Stimulated activated CD4-positive, alpha-beta T cell treated with anti-CD3 and anti-CD28 coated beads, Interleukin-15, amount 100 ng/mL, for 48 hours (primary cell): ENCODE results near the gene MSANTD3.
"Not testable (repeated sequence)": the region's sequence is repeated elsewhere in the genome, so short reads cannot be mapped to it uniquely, and the experiment has no call there.

ENCODE experiments used
- DNase-seq, 2 donors: peaks; one replicate each; pipeline ENCODE4 v3.0.0-alpha.2; 2020; ENCODE audit warnings: low read depth in 2 of 2

The MSANTD3 gene

GRCh38 chr9:100428871-100429654 lies 2.1 kb downstream of the MSANTD3 start:
- DNase-seq, result no peak

DNA sequence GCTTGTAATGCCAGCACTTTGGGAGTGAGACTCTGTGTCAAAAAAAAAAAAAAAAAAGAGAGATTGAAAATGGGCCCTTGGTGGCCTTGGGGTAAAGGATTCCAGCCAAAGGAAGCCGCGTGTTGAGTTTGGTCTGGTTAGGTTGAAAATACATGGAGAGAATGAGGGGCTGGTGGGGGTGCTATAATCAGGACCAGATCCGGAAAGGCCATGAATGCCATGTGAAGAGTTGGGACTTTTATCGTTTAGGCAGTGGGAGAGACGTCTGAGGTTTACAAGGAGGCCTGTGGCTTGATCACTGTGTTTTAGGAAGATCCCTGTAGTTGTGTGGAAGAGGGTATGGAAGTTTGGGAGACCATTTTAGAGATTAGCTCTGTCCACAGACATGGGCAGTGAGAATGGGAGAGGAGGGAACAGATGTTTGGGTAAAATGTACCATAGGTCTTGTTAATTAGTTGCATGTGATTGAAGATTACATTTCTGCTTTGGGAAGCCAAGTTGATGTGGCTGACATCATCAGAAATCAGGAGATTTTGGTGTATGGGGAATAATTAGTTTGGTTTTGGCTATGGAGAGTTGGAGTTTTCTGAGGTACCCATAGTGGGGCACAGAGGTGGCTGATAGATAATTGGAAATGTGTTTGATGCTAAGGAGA lies 3.5 kb downstream of the MSANTD3 start:
- DNase-seq, result no peak

DNA sequence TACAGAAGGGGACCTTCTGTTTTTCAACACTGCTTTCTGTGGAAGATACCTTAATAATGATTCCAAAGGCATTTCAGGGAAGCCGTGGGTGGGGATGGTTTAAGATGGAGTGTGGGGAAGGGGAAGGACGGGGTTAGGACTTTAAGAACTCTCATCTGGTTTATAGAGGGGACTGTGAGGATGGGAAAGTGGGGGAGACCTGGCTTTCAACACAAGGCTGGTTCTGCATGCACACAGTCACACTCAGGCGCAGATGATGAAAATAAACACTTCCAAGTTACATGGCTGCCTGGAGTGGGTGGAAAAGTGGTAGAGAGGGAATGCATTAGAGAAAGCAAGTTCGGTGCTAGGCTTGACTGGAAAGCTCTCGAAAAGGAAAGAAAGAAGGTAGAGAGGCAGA lies 4.9 kb downstream of the MSANTD3 start:
- DNase-seq, result no peak

DNA sequence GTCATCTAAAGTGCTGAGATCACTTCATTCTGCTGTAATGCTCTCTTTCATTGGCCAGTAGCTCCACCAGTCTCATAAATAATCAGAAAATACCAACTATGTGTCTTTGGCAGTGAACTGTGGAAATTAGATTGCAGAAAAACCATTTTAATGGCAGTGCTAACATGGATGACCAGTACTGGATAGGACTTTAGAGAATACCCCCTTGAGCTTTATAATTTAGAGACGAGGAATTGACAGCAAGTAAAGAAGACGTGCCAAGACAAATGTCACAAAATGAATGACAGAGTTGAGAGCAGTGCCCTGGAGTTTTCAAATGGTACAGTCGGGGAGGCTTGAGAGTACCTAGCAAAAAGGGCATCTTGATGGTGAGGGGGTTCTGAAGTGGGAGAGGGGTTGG lies 5.8 kb downstream of the MSANTD3 start:
- no peak for DNase-seq

DNA sequence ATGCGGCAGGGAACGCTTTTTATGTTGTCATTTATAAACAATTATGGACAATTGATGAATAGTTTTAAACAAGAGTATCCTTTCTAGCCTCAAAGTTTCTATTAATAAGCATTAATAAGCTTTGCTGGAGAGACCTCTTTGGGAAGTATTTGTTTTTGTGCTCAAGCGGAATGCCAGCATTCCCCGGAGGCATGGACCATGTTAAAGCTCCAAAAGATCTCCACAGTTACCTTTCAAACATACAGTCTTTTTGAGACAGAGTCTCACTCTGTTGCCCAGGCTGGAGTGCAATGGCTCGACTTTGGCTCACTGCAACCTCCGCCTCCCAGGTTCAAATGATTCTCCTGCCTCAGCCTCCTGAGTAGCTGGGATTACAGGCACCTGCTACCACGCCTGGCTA lies 9.6 kb downstream of the MSANTD3 start:
- DNase-seq, result no peak

DNA sequence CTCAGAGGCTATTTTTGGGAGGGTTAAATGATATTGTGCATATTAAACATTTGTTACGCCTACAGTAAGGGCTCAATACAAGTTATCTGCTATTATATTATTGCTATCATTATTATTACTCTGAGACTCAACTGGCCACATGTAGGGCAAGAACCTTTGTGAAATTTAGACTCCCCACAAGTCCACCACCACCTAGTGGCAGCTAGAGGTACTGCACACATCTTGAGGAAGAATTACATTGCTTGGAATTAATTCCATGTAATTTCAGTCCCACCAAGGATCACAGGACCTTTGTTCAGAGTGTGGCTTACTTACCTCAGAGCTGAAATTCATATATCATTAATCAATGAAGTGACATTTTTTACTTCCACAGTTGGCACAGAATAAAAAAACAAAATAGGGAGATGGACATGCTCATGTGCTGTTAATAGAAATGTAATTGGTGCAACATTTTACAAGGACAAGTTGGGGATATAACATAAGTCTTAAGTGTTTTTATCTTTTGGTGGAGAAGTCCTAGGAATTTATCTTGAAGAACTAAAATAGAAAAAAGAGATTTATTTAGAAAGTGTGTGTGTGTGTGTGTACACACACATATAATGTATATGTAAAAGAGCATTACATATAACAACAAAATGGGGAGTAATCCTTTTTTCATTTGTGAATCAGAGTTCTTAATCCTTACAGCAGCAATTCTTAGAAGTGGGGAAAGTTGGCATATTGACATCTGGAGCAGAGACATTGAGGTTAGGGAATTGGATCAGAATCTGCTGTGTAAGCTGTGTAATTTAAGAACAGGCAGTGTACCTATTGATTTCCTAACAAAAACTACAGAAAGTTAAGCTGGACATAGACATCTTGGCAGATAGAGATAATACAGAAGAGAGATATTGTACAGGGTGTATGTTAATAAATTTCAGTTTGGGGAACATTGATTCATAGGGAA lies 11.2 kb downstream of the MSANTD3 start:
- peak; percentile 22 to 57 for DNase-seq

DNA sequence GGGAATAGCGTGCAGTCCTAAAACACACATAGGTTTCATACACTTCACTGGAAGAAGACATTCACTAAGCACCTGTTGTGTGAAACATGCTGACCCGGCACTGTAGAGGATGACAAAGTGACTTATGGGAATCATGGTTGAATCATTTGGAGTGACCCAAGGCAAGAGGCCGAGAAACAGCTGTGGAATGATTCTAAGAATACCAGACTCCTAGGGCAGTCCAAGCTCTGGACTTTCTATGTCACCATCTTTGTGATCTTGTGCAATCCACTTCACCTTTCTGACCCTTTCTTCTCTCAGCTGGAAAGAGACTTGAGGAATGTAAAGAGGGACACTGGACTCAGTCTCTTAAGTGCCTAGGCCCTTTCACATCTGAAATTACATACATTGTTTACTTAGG lies 13.1 kb downstream of the MSANTD3 start:
- no peak for DNase-seq

DNA sequence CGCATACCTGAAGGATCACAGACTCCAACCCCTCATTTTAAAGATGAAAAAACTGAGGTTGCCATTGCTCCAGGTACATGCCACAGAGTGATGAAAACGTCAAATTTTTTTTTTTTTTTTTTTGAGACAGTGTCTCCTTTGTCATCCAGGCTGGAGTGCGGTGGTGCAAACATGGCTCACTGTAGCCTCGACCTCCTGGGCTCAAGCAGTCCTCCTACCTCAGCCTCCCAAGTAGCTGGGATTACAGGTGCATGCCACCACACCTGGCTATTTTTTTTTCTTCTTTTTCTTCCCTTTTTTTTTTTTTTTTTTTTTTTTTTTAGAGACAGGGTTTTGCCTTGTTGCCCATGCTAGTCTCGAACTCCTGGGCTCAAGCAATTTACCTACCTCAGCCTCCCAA lies 13.5 kb downstream of the MSANTD3 start:
- DNase-seq, result not testable (repeated sequence)

- DNase-seq, result no peak
These were observed 15.0 kb downstream of the MSANTD3 start for GRCh38 chr9:100441911-100442361.

DNA sequence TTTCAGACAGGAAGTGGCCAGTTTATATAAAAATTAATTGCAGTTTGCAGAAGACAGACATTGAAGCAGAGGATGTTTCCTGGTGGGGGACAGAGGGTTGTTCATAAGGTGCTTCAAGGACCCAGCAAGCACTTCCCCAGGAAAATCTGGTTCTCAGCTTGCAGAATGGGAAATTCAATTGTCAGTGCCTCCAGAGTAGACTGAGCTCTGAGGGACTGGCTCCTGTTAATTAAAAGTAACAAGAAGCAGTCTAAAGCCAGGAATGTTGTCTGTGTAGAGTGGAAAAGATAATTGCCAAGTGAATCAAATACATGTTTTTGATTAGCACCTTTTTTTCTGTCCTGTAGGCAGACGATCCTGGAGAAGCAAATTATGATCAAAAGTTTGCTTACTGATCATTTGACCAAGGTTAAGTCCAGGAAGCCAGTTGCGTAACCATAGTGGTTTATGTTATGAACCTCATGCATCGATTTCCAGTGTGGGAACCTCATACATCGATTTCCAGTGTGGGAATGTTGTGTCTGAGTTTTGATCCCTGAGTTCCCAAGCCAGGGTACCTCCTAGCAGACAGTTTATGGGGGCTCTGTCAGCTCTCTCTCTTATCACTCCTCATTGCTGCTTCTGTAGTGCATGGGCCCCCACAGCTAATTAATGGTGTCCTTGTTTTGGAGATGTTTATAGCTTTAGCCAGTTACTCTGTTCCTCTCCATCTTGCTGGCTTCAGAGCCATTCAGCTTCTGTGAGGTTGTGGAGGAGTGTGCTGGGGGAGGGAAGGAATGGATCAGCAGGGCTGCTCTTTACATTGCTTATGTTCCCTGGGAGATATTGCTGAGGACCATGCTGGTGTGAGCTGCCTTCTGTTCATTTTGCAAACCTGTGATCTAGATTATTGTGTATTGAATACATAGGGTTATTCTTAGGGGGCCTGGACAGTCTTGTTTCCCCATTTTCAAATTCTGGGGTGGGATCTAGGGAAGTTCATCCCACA lies 17.1 kb downstream of the MSANTD3 start:
- no peak for DNase-seq

GRCh38 chr9:100445161-100445902 lies 18.4 kb downstream of the MSANTD3 start:
- no peak for DNase-seq

DNA sequence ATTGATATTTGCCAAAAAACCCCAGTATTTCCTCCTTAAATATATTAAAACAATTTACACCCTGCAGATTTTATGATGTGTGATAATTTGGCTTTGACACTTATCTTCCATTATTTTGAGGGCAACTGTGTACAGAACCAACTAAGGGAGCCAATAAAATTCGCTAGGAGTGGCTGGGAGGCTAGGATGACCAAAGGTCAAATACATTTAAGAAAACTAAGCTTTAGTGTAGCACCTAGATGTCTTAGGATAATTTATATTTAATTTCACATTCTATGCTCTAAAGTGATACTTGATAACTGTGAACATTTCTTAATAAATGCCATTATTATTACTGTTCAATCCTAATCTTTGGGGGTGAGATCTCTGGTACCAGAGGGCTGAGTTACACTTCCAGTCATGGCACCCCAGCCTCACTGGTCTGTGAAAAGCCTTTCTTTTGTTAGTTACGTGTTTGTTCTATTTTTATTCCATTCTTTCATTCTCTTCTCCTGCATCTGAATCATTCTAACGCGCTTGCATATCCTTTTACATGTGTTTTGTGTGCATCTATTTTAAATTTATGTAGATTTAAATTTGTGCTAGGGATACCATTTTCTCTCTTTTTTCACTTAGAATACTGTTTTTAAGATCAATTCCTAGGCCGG lies 19.1 kb downstream of the MSANTD3 start:
- DNase-seq, result no peak

DNA sequence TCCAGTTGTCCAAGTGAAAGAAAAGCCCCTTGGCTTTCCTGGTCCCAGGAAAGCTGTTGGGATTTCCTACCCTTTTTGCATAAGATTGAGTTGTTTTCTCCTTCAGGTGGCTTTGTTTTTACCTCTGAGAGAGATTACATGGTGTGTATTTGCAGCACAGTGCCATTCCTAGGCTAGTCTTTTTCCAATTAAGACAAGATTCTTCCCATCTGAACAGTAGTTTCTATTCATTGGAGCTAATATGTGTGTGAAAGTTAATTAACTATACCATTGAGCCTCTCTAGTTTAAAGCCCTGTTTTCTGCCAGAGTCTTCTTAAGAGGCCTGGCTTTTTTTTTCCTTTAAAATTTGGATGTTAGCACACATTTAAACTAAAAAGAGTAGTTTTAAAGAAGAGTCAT lies 20.1 kb downstream of the MSANTD3 start:
- DNase-seq, result no peak

DNA sequence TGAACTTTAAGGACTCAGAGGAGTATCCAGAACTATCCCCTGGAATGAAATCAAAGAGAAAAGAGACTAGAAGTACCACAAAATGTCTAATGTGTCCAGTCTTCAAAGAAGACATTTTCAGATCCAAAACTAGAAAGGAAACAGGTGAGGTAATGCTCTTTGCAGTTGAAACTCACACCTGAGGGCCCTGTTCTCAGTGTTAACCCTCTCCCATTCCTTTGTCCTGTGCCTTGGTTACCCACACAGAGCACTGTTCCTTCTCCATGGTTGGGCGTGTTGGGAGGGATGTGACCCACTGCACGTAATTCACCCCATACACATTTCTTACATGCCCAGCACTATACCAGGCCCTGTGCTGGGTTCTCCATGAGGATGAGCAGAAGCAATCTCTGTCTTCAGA lies 21.3 kb downstream of the MSANTD3 start:
- DNase-seq, result no peak

DNA sequence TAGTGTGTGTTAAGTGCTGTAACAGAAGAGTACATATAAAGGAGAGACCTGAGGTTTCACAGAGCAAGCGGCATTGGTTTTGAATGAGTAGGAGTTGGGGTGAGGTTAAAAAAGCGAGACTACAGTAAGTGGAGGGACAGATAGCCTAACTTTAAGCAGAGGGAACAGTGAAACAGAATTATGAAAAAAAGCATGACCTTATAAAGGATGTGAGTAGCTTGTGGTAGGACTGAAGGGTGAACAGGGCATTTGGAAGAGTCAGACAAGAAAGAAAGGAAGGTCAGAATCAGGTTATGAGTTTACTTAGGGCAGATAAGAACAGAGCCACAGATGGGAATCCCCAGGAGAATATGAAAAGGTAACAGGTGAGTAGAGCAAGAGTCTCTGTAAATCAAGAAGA lies 22.5 kb downstream of the MSANTD3 start:
- DNase-seq, result no peak

DNA sequence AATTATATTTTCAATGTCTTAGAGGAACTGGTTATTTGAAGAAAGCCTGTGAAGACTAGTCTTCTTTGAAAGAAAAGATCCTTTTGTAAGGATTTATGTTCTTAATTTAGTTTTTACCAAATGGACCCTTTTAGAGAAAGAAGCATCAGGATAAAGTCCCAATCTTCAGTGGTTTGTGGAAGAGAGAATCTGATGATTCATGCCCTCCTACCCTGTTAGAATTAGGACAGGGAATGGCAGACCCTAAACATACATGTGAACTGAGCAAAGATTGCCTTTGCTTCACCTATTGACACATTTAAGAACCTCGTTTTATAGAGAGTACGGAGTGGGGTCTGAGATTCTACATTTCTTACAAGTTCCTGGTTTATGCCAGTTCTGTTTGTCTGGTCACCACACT lies 26.0 kb downstream of the MSANTD3 start:
- DNase-seq, result no peak

DNA sequence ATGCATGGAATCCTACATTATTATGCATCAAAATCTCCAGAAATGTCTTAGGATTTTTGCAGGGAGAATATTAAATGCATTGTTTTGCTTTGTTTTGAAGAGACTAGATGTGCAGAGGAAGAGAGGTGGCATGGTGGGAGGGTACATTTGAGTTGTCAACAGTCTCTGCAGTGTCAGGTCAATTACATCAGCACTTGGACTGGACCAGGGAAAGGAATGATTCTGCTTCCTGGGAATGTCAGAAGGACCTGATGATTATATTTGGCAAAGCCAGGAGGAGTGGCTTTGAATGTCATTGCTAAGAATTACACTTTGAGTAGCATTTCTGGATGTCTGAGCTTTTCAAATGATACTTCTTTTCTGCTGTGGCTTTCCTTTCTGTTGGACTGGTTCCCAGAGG lies 28.5 kb downstream of the MSANTD3 start:
- DNase-seq, result no peak

- DNase-seq, result no peak
These were observed 30.6 kb downstream of the MSANTD3 start for GRCh38 chr9:100457517-100457916.

- no peak for DNase-seq
These were observed 33.0 kb downstream of the MSANTD3 start for GRCh38 chr9:100459963-100460362.

GRCh38 chr9:100465274-100465673 lies 38.3 kb downstream of the MSANTD3 start:
- no peak for DNase-seq
